Mucosa of descending colon (tissue), 3 donors: ENCODE results near the gene KIF3A. TPM values are rescaled to one million over a fixed set of nuclear protein-coding genes. Genes with fewer than 3 reads are reported as not detected.

Source experiments
- ATAC-seq: fragments of 200-7000 bp; cut with Tn5 transposase; one replicate; pipeline ENCODE4 v1.9.1; 2020; ENCODE audit warnings: mild to moderate bottlenecking, moderate library complexity
- DNase-seq, 3 donors: peaks; one replicate each; pipeline ENCODE4 v3.0.0-alpha.2; 2020
- H3K36me3 ChIP-seq: fragments of 200-600 bp; one replicate; pipeline ENCODE4 v1.8.0; 2021; ENCODE audit warnings: low read depth, mild to moderate bottlenecking
- H3K4me1 ChIP-seq: fragments of 200-600 bp; one replicate; pipeline ENCODE4 v1.8.0; 2021; ENCODE audit warnings: low read depth, mild to moderate bottlenecking
- H3K4me3 ChIP-seq: fragments of 200-600 bp; one replicate; pipeline ENCODE4 v1.8.0; 2021; ENCODE audit warnings: mild to moderate bottlenecking
- H3K9me3 ChIP-seq: fragments of 200-600 bp; one replicate; pipeline ENCODE4 v1.8.0; 2021; ENCODE audit warnings: mild to moderate bottlenecking
- intact Hi-C, 2 donors: fragments of 100-400 bp; cut with DNase I in 1 of 2; cut with micrococcal nuclease in 1 of 2; formaldehyde crosslinking; loops; one replicate each; pipeline versions ENCODE4 v1.11.0 to v1.11.1; 2022; cut with DNase I, micrococcal nuclease
- total RNA-seq, 3 donors: library from RNA; stranded (reverse); fragmentation: NEBNext Ultra II Directional in 2 of 3; extraction: Animal tissue kit (Norgen Biotek cat#: 25700) in 2 of 3; gene quantifications; one replicate each; pipeline versions ENCODE4 v1.2.1 to v1.2.4, GENCODE V29; 2021 to 2023
- TF ChIP-seq, protein P1 (sequence below): fragments of 200-600 bp; IDR thresholded peaks from one replicate; pipeline ENCODE4 v1.8.0; 2022; ENCODE audit warnings: antibody characterized with exemption, mild to moderate bottlenecking
- donor health status: DM: no; HTN: no; CAD: no; lungs with moderate emphysema.
- donor health status: DM: no; HTN: no; CAD: no.
- donor health status: DM: no; HTN: yes; CAD: no.

The KIF3A gene
- total RNA-seq, 3 donors from 2014 or later, result 3.2 to 11.0 (median 3.8) TPM

DNA sequence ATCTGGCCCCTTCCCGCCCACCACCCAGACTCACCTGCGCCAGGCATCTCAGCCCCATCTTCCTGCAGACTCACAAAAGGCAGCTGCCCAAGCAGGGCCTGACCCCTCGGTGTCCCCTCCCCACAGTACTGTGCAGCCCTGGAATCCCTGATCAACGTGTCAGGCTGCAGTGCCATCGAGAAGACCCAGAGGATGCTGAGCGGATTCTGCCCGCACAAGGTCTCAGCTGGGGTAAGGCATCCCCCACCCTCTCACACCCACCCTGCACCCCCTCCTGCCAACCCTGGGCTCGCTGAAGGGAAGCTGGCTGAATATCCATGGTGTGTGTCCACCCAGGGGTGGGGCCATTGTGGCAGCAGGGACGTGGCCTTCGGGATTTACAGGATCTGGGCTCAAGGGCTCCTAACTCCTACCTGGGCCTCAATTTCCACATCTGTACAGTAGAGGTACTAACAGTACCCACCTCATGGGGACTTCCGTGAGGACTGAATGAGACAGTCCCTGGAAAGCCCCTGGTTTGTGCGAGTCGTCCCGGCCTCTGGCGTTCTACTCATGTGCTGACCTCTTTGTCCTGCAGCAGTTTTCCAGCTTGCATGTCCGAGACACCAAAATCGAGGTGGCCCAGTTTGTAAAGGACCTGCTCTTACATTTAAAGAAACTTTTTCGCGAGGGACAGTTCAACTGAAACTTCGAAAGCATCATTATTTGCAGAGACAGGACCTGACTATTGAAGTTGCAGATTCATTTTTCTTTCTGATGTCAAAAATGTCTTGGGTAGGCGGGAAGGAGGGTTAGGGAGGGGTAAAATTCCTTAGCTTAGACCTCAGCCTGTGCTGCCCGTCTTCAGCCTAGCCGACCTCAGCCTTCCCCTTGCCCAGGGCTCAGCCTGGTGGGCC, 77.5 kb downstream of the KIF3A start:
- Histone ChIP-seq H3K4me1 (no peaks in the 10 kb centered on the region), H3K36me3 (no peaks in the 10 kb centered on the region), H3K9me3 (no peaks in the 10 kb centered on the region), H3K4me3 (no peak overlapping the region)
- intact Hi-C loops, result no loop called here
- ATAC-seq (no peak), DNase-seq (no peak)
- TF ChIP-seq, protein P1, sequence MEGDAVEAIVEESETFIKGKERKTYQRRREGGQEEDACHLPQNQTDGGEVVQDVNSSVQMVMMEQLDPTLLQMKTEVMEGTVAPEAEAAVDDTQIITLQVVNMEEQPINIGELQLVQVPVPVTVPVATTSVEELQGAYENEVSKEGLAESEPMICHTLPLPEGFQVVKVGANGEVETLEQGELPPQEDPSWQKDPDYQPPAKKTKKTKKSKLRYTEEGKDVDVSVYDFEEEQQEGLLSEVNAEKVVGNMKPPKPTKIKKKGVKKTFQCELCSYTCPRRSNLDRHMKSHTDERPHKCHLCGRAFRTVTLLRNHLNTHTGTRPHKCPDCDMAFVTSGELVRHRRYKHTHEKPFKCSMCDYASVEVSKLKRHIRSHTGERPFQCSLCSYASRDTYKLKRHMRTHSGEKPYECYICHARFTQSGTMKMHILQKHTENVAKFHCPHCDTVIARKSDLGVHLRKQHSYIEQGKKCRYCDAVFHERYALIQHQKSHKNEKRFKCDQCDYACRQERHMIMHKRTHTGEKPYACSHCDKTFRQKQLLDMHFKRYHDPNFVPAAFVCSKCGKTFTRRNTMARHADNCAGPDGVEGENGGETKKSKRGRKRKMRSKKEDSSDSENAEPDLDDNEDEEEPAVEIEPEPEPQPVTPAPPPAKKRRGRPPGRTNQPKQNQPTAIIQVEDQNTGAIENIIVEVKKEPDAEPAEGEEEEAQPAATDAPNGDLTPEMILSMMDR, result no peak

DNA sequence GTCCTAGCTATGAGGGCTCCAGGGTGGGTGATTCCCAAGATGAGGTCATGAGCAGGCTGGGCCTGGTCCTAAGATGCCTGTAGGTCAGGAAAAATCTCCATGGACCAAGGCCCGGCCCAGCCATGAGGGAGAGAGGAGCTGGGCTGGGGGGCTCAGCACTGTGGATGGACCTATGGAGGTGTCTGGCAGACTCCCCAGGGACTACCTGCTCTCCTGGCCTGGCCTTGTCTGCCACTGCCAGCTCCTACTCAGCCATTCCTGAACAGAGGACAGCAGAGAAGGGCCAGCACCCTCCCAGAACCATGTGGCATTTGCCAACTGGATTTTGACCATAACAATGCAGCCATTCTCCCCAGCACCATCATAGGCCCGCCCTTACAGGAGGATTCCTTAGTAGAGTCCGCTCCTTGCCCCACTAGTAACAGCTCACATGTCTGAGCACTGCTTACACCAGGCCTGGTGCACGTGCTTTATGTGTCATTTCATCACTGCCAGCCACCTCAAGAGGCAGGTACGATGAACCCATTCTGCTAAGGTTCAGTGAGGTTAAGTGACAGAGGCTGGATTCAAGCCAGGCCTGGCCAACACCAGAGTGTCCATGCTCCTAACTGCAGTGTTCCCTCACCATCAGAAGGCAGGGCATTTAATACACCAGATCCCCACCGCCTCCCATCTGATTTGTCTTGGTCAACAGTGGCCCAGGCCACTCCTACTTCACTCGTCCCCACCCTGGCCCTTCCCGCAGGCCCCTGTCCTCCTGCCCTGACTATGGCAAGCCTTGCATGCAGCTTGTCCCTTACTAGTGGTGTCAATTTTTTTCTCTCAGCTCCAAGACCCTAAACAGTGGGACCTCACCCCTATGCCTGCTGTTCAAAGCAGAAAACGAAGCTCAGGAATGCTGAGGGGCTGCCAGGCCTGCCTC, 78.7 kb downstream of the KIF3A start:
- ATAC-seq, result no peak
- no peak overlapping the region for H3K4me3 ChIP-seq
- H3K36me3 ChIP-seq, result no peaks in the 10 kb centered on the region
- H3K4me1 ChIP-seq, result no peaks in the 10 kb centered on the region
- no peaks in the 10 kb centered on the region for H3K9me3 ChIP-seq
- DNase-seq, result no peak
- intact Hi-C loops, result no loop called here
- TF ChIP-seq, protein P1, result no peak

DNA sequence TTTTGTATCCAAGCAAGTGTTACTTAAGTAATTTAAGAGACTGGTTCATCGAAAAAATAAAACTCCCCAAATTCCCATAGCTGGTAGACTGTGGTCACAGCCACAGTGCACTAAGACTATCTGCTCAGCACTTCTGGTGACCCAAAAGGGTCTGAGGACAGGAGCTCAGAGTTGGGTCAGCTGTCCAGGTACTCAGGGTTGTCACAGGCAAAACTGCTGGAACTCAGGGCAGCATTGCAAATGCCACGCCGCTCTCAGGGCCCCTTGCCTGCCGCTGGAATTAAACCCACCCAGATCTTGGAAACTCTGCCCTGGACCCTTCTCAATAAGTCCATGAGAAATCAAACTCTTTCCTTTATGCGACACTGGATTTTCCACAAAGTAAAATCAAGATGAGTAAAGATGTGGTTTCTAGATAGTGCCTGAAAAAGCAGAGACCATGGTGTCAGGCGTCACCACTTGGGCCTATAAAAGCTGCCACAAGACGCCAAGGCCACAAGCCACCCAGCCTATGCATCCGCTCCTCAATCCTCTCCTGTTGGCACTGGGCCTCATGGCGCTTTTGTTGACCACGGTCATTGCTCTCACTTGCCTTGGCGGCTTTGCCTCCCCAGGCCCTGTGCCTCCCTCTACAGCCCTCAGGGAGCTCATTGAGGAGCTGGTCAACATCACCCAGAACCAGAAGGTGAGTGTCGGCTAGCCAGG, 79.5 kb downstream of the KIF3A start, which contains the start of gene IL13:
Gene IL13, plus strand, starts transcription at position 498 of the 705 bp plus-strand sequence. Its CDS starts 14 bp downstream, at position 512.
- intact Hi-C loops, result no loop called here
- TF ChIP-seq, protein P1, result no peak
- no peaks in the 10 kb centered on the region for H3K36me3 ChIP-seq
- H3K4me3 ChIP-seq, result no peak within 1 kb of the TSS
- no peaks in the 10 kb centered on the region for H3K4me1 ChIP-seq
- ATAC-seq (no peak), DNase-seq (no peak)
- no peaks in the 10 kb centered on the region for H3K9me3 ChIP-seq

DNA sequence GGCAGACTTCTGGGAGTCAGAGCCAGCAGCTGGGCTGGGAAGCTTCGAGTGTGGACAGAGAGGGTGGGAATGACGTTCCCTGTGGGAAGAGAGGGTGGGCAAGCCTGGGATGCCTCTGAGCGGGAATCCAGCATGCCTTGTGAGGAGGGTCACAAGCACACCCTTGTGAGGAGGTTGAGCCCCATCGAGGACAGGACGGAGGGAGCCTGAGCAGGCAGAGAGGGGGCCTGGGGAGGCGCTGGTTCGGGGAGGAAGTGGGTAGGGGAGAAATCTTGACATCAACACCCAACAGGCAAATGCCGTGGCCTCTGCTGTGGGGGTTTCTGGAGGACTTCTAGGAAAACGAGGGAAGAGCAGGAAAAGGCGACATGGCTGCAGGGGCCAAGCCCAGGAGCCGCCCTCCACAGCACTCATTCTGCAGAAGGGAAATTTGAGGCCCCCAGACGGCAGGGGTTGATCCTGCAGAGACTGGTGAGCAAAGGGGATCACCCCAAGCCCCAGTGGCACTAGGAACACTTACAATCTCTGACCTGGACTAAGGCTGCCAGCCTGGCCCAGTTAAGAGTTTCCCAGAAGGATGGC, 80.5 kb downstream of the KIF3A start:
- H3K4me3 ChIP-seq, result no peak overlapping the region
- no peak for ATAC-seq
- intact Hi-C loops, result no loop called here

More for the DNA sequence above, 80.5 kb downstream of the KIF3A start:
- DNase-seq, result no peak
- H3K9me3 ChIP-seq, result no peaks in the 10 kb centered on the region
- H3K4me1 ChIP-seq, result no peaks in the 10 kb centered on the region
- no peaks in the 10 kb centered on the region for H3K36me3 ChIP-seq
- TF ChIP-seq, protein P1, result no peak
